Cerebellar cortex (tissue), 1 donor: Measurements from ENCODE around the gene MUC13.

Source experiments
- DNase-seq: peaks from one replicate; pipeline ENCODE4 v3.0.0-alpha.2; 2015; ENCODE audit warnings: low spot score

The MUC13 gene

DNA sequence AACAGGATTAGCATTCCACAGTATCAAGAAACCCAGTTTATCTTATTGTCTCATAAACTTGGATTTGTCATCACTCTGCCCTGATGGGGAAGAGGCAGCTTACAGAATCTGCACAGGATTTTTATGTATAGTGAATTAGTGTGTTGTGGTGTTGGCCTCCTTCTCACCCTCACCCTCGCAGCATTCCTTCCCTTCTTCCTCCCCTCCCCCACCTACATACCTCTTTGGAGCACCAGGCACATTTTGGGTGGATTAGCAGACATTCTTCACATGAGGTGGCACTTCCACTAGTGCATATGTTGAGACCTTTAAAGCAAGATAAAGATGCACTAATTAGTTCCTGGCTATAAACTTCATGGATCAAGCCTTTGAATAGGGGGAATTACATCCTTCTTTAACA is 61.3 kb downstream of the MUC13 start:
- no peak for DNase-seq

DNA sequence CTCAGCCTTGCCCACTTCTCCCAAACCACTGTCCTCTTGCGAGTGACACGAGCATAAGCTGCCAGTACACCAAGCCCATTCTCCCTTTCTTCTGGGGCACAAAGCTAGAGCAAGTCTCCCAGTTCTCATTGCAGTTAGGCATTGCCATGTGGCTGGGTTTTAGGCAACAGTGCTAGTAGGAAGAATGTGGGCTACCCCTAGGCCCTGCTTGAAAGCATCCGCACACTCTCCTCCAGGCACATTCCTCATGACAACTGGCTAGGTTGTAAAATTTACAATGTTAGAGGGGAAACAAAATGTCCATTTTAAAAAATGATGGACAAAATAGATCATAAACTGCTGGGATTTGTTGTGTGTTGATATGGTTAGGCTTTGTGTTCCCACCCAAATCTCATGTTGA is 67.0 kb downstream of the MUC13 start:
- no peak for DNase-seq

DNA sequence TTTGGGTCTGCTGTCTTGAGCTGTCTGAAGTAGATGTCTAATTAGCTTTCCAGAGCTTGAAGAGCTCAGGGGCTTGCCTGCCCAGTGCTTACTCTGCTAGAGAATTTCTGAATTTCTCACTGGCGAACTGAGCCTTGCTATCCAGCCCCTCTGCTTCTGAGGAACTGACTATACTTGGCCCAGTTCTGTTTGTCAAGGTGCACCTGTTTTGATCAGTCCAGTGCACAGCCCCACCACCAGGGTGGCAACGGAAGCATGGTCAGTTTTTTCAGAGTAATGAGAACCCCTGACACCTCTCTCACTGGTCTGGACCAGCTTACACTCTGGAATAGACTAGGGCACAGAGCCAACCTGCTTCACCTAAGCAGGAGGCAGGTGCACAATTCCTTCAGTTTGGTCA is 72.5 kb downstream of the MUC13 start:
- DNase-seq: no peak

DNA sequence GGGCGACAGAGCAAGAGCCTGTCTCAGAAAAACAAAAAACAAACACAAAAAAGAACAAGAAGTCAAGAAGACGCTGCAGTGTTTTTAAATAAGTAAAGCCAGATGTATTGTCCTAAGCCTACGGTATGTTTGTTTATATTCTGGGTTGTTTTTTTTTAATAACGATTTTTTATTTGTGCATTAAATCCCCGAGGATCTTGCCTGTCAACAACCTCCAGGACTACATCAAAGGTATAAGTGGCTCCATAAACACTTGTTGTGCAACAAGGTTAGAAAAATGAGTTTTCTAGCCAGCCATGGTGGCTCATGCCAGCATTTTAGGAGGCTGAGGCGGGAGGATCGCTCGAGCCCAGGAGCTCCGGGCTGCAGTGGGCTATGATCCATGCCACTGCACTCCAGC is 73.5 kb downstream of the MUC13 start:
- no peak for DNase-seq

DNA sequence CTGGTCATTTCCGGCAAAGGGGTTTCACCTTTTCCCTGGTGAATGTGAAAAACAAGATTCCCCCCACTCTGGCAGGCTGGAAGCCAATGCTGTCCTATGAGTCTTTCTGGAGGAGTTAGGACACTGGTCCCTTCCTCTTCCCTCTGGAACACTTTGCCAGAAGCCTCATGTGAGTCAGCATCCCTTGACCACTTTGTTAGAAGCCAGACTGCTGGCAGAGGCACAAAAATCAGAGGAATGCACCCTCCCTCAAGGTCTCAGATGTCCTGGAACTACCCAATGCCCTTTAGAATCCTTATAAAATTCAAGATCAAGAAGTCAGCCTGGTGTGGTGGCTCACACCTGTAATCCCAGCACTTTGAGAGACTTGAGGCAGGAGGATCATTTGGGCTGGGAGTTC is 74.0 kb downstream of the MUC13 start:
- DNase-seq: no peak

DNA sequence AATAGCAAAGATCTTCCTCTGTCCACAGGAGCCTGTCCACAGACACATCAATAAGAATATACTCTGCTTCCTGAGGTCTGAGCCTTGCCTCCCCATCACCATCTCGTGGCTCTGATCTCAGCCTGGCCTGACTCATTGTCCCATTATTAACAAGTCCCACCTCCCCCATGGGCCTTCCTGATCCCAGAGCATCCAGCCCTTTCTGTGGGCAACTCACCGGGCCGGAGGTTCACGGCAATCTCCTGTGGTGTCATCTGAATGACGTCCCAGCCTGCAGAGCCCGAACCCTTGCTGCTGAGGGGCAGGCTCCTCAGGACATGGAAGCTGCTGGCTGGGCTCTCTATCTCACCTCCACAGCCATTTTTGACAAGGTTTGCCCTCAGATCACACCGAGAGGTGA is 75.5 kb downstream of the MUC13 start:
- DNase-seq: no peak

DNA sequence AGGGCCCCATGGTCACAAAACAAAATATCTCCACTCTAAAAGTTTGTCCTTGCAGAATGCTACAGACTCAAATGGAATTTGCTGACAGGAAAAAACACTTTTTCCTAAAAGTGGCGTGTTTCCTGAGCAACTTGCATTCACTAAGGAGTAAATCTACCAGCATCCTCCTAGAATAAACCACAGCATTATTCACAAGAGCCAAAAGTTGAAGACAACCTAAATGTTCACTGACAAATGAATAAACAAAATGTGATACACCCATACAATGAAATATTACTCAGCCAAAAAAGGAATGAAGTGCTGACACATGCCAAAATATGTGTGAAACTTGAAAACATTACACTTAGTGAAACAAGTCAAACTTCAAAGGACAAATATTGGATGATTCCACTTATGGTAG is 76.3 kb downstream of the MUC13 start:
- no peak for DNase-seq

DNA sequence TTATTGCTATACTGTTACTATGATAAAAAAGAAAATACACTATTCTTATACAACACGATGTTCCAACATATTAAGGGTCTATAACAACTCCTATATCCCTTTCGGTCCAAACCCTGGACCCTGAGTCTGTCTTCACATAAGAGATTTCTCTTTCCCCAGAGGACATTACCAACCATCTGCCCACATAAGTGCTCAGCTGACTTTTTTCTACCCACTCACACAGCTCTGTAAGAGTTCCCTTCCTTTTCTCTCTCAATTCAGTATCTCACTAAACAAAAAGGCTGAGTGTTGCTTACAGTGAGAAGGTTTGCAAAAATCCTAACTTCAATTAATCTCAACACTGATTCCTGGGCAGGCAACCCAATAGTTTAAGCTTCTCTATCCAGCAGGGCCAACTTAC is 77.9 kb downstream of the MUC13 start:
- no peak for DNase-seq
